Measurements from ENCODE around the gene SNRPF. TPM values are rescaled to one million over a fixed set of nuclear protein-coding genes. Genes with fewer than 3 reads are reported as not detected.

Gene SNRPF
- total RNA-seq, 2 donors from 2014 or later = 14.0 to 15.2 TPM

- DNase-seq (ENCODE audit: low spot score) = no peak
- intact Hi-C loops (cut with DNase I) = no loop called here
These were observed 6.6 kb upstream of the SNRPF start for GRCh38 chr12:95852133-95852532.

GRCh38 chr12:95857156-95857555, 1.6 kb upstream of the SNRPF start:
- intact Hi-C loops (cut with DNase I) = no loop called here
- no peak for DNase-seq (ENCODE audit: low spot score)

- no peak for DNase-seq (ENCODE audit: low spot score)
- intact Hi-C loops (cut with DNase I) = no loop called here
These were observed 953 bp upstream of the SNRPF start for GRCh38 chr12:95857799-95858198.

GRCh38 chr12:95859344-95859816, 628 bp downstream of the SNRPF start:
- intact Hi-C loops (cut with DNase I) = no loop called here
- no peak for DNase-seq (ENCODE audit: low spot score)

- intact Hi-C loops (cut with DNase I) = no loop called here
These were observed 1.4 kb downstream of the SNRPF start for GRCh38 chr12:95859947-95860850.

GRCh38 chr12:95862038-95862437, 3.3 kb downstream of the SNRPF start:
- intact Hi-C loops (cut with DNase I) = no loop called here
- no peak for DNase-seq (ENCODE audit: low spot score)

More at GRCh38 chr12:95859947-95860850, 1.4 kb downstream of the SNRPF start:
- DNase-seq (ENCODE audit: low spot score) = no peak

DNA sequence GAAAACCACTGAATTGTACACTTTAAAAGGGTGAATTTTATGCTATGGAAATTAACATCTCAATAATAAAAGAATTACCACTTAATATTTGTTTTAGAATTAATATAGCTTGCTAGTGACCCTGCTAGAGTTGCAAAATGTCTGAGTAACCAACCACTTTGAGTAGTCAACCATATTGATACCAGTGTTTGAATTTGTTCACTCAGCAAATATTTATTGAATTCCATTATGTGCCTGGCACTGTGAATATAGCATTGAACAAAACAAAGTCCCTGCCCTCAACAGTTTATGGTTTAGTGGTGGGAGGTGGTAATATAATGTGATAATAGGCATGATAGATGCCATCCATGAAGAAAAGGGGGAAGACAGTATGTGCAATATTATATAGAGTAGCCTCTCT, 4.6 kb downstream of the SNRPF start:
- intact Hi-C loops (cut with DNase I) = no loop called here
- no peak for DNase-seq (ENCODE audit: low spot score)

- DNase-seq (ENCODE audit: low spot score) = no peak
- intact Hi-C loops (cut with DNase I) = no loop called here
These were observed 12.1 kb downstream of the SNRPF start for GRCh38 chr12:95870897-95871296.

- intact Hi-C loops (cut with DNase I) = no loop called here
These were observed 15.7 kb downstream of the SNRPF start for GRCh38 chr12:95874452-95874851.

GRCh38 chr12:95877622-95878021, 18.9 kb downstream of the SNRPF start:
- no peak for DNase-seq (ENCODE audit: low spot score)
- intact Hi-C loops (cut with DNase I) = no loop called here

More at GRCh38 chr12:95874452-95874851, 15.7 kb downstream of the SNRPF start:
- DNase-seq (ENCODE audit: low spot score) = no peak

GRCh38 chr12:95880895-95881294, 22.1 kb downstream of the SNRPF start:
- DNase-seq (ENCODE audit: low spot score) = no peak
- intact Hi-C loops (cut with DNase I) = no loop called here

- DNase-seq (ENCODE audit: low spot score) = no peak
- intact Hi-C loops (cut with DNase I) = no loop called here
These were observed 22.7 kb downstream of the SNRPF start for GRCh38 chr12:95881331-95881955.

DNA sequence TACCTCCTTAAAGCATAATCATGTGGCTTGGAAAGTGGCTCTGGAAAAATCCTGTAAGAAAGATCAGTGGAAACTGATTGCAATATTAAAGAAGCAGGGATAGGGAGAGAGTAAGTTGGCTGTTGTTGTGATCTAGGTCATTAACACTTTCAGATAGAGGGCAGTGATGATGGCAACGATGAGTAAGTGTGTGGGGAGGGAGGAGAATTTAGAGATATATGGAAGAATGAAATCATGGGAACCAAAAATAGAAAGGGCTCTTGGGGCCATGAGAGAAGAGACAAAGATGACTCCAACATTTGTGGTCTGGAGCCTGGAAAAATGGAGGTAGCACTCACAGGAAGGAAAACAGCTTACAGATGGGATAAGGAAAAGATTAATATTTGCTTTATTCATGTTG, 23.3 kb downstream of the SNRPF start:
- DNase-seq (ENCODE audit: low spot score) = no peak
- intact Hi-C loops (cut with DNase I) = no loop called here

GRCh38 chr12:95882873-95883272, 24.1 kb downstream of the SNRPF start:
- no peak for DNase-seq (ENCODE audit: low spot score)
- intact Hi-C loops (cut with DNase I) = no loop called here

GRCh38 chr12:95884998-95885397, 26.2 kb downstream of the SNRPF start:
- intact Hi-C loops (cut with DNase I) = no loop called here
- DNase-seq (ENCODE audit: low spot score) = no peak

DNA sequence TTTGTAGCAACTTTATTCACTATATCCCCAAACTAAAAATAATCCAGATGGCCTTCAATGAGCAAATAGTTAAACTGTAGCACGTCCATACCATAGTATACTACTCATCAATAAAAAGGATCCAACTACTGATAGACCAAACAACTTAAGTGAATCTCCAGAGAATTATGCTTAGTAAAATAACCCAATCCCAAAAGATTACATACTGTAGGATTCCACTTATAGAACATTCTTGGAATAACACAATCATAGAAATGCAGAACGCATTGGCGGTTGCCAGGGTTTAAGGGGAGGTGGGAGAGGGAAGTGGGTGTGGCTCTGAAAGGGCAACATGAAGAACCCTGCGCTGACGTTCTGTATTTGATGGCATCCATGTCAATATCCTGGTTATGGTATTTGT, 28.6 kb downstream of the SNRPF start:
- DNase-seq (ENCODE audit: low spot score) = no peak
- intact Hi-C loops (cut with DNase I) = no loop called here

DNA sequence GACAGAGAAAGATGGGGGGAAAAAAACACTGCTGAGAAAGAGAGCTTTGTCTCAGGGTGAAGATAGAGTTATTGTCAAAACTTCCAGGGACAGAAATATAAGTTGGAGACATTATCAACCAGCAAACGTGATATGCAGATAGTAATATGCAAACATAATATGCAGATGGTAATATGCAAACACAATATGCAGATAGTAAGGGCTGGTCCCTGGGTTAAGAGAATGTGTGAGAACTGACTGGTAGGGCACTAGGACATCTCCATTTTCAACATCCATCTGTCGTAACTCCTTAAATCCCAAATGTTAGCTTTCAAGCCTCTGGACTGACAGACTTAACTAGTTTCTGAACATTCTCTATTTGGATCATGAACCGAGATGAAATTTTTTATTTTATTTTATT, 32.2 kb downstream of the SNRPF start:
- intact Hi-C loops (cut with DNase I) = no loop called here
- no peak for DNase-seq (ENCODE audit: low spot score)

- DNase-seq (ENCODE audit: low spot score) = no peak
- intact Hi-C loops (cut with DNase I) = no loop called here
These were observed 38.1 kb downstream of the SNRPF start for GRCh38 chr12:95896846-95897245.

- intact Hi-C loops (cut with DNase I) = no loop called here
- no peak for DNase-seq (ENCODE audit: low spot score)
These were observed 39.3 kb downstream of the SNRPF start for GRCh38 chr12:95898081-95898480.

GRCh38 chr12:95908573-95908972, 49.8 kb downstream of the SNRPF start:
- intact Hi-C loops (cut with DNase I) = no loop called here
- no peak for DNase-seq (ENCODE audit: low spot score)

DNA sequence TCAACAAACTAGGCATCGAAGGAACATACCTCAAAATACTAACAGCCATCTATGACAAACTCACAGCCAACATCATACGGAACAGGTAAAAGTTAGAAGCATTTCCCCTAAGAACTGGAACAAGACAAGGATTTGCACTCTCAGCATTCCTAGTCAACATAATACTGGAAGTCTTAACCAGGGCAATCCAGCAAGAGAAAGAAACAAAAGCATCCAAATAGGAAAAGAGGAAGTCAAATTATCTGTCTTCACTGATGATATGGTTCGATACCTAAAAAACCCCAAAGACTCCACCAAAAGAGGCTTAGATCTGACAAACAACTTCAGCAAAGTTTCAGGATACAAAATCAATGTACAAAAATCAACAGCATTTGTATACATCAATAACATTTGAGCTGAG, 51.1 kb downstream of the SNRPF start:
- DNase-seq (ENCODE audit: low spot score) = no peak
- intact Hi-C loops (cut with DNase I) = no loop called here

Data from posterior vena cava (tissue), 2 donors.